Prostate gland (tissue), 2 donors: ENCODE measurements around the gene TOMM40.

Experiments used
- CTCF ChIP-seq, 4 experiments: fragments of 200-600 bp in 2 of 4; fragments of 450-650 bp in 2 of 4; sonication (generic) in 2 of 4; IDR thresholded peaks; 1 replicate in 3 of 4; 2 replicates in 1 of 4; pipeline ENCODE4 v1.5.1; 2016 to 2019; ENCODE audit warnings: antibody characterized with exemption in 4 of 4, mild to moderate bottlenecking in 2 of 4, moderate library complexity in 2 of 4
- POLR2A ChIP-seq: fragments of 450-650 bp; IDR thresholded peaks from one replicate; pipeline ENCODE4 v1.6.1; 2016; ENCODE audit warnings: antibody characterized with exemption, mild to moderate bottlenecking

GRCh38 chr19:44889830-44890365 lies 1.2 kb upstream of the TOMM40 start:
- TF ChIP-seq POLR2A = no peak
- no peak for TF ChIP-seq CTCF (IDR thresholded peaks at IDR 0.05)
